HEK293T (cell line): Measurements from ENCODE around the gene ZMIZ2.
"Not testable (repeated sequence)": the region's sequence is repeated elsewhere in the genome, so short reads cannot be mapped to it uniquely, and the experiment has no call there.

Experiments used
- CTCF ChIA-PET: fragments of 350-600 bp; formaldehyde crosslinking; extraction: SDS; loops from one replicate; lab custom pipeline; 2021; ENCODE audit warnings: antibody characterized with exemption, inconsistent platforms; lab: Yijun Ruan, JAX
- POLR2A ChIA-PET: fragments of 350-600 bp; formaldehyde crosslinking; extraction: SDS; loops from one replicate; lab custom pipeline; 2020; ENCODE audit warnings: antibody characterized with exemption, inconsistent platforms; lab: Yijun Ruan, JAX
- DNase-seq: peaks from one replicate; pipeline ENCODE4 v3.0.0; 2012; ENCODE audit warnings: mixed read lengths; ENCODE audit errors: extremely low spot score
- ARNT ChIP-seq: fragments of 450-650 bp; IDR thresholded peaks from 2 replicates; pipeline ENCODE4 v1.6.1; 2017; ENCODE audit warnings: mild to moderate bottlenecking
- BHLHE40 ChIP-seq: fragments of 450-650 bp; IDR thresholded peaks from 2 replicates; pipeline ENCODE4 v1.6.1; 2016; ENCODE audit warnings: mild to moderate bottlenecking, moderate library complexity, borderline replicate concordance
- CTBP1 ChIP-seq: fragments of 450-650 bp; IDR thresholded peaks from 2 replicates; pipeline ENCODE4 v1.6.1; 2016; ENCODE audit warnings: borderline replicate concordance
- ELF4 ChIP-seq: fragments of 450-650 bp; IDR thresholded peaks from 2 replicates; pipeline ENCODE4 v1.6.1; 2017; ENCODE audit warnings: antibody characterized with exemption
- FOXA1 ChIP-seq: fragments of 450-650 bp; IDR thresholded peaks from 2 replicates; pipeline ENCODE4 v1.6.1; 2016; ENCODE audit warnings: mild to moderate bottlenecking
- FOXK2 ChIP-seq: fragments of 450-650 bp; IDR thresholded peaks from 2 replicates; pipeline ENCODE4 v1.6.1; 2016; ENCODE audit warnings: mild to moderate bottlenecking
- FOXM1 ChIP-seq: fragments of 450-650 bp; IDR thresholded peaks from 2 replicates; pipeline ENCODE4 v1.6.1; 2017; ENCODE audit warnings: mild to moderate bottlenecking, borderline replicate concordance
- HDGF ChIP-seq: fragments of 450-650 bp; IDR thresholded peaks from 2 replicates; pipeline ENCODE4 v1.6.1; 2017; ENCODE audit warnings: antibody characterized with exemption, borderline replicate concordance
- L3MBTL2 ChIP-seq: fragments of 450-650 bp; conservative IDR thresholded peaks from 2 replicates; pipeline ENCODE4 v1.6.1; 2016; ENCODE audit warnings: mild to moderate bottlenecking
- LEF1 ChIP-seq: fragments of 450-650 bp; IDR thresholded peaks from 2 replicates; pipeline ENCODE4 v1.6.1; 2017; ENCODE audit warnings: mild to moderate bottlenecking, borderline replicate concordance
- NFRKB ChIP-seq: fragments of 450-650 bp; IDR thresholded peaks from 2 replicates; pipeline ENCODE4 v1.6.1; 2016; ENCODE audit warnings: mild to moderate bottlenecking, moderate library complexity
- SP1 ChIP-seq: fragments of 450-650 bp; IDR thresholded peaks from 2 replicates; pipeline ENCODE4 v1.6.1; 2017
- SUZ12 ChIP-seq: fragments of 450-650 bp; IDR thresholded peaks from 2 replicates; pipeline ENCODE4 v1.6.1; 2016; ENCODE audit warnings: mild to moderate bottlenecking
- TARDBP ChIP-seq: fragments of 450-650 bp; IDR thresholded peaks from 2 replicates; pipeline ENCODE4 v1.6.1; 2016
- ZNF384 ChIP-seq: fragments of 450-650 bp; IDR thresholded peaks from 2 replicates; pipeline ENCODE4 v1.6.1; 2016
- TF ChIP-seq, protein P1 (sequence below): fragments of 450-650 bp; IDR thresholded peaks from 2 replicates; pipeline ENCODE4 v1.6.1; 2016

Gene ZMIZ2

GRCh38 chr7:44803828-44804519 lies 55.3 kb downstream of the ZMIZ2 start:
- CTCF ChIA-PET = not testable (repeated sequence)

DNA sequence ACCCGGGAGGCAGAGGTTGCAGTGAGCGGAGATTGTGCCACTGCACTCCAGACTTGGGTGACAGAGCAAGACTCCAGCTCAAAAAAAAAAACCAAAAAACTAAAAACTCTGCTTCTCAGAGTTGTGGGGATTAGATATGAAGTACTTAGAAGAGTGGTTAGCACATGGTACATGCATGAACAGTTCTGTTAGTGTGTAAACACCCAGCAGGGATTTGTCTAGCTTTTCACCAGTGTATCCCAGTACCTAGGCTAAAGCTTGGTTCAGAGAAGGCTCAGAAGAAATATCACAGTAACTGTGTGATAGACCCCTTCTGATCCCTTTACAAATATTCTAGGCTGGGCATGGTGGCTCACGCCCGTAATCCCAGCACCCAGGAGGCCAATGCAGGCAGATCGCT lies 57.3 kb downstream of the ZMIZ2 start:
- ChIA-PET CTCF (no interaction called here), POLR2A (interaction anchor here (1.4 to 3.5 kb wide), 3 partner anchors 9 to 42 kb away, joined by 5 to 26 read pairs (median 6); partner anchors contain the start of gene H2AZ2)
- TF ChIP-seq ELF4 = no peak
- no peak for TF ChIP-seq SP1
- no peak for TF ChIP-seq BHLHE40
- TF ChIP-seq CTBP1 = no peak
- no peak for TF ChIP-seq L3MBTL2
- no peak for TF ChIP-seq HDGF
- TF ChIP-seq, protein P1, sequence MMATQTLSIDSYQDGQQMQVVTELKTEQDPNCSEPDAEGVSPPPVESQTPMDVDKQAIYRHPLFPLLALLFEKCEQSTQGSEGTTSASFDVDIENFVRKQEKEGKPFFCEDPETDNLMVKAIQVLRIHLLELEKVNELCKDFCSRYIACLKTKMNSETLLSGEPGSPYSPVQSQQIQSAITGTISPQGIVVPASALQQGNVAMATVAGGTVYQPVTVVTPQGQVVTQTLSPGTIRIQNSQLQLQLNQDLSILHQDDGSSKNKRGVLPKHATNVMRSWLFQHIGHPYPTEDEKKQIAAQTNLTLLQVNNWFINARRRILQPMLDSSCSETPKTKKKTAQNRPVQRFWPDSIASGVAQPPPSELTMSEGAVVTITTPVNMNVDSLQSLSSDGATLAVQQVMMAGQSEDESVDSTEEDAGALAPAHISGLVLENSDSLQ = no peak
- no peak for TF ChIP-seq FOXA1
- TF ChIP-seq SUZ12 = no peak
- TF ChIP-seq FOXK2 = no peak
- TF ChIP-seq NFRKB = no peak
- TF ChIP-seq LEF1 = no peak
- TF ChIP-seq ZNF384 = no peak
- TF ChIP-seq FOXM1 = no peak
- no peak for TF ChIP-seq ARNT
- TF ChIP-seq TARDBP = no peak
- no peak for DNase-seq

More at GRCh38 chr7:44803828-44804519, 55.3 kb downstream of the ZMIZ2 start:
- DNase-seq = not testable (repeated sequence)
- POLR2A ChIA-PET = interaction anchor here (0.7 to 3.5 kb wide), 3 partner anchors 15 to 117 kb away, joined by 3 to 26 read pairs (median 6); partner anchors contain the start of gene H2AZ2
- TF ChIP-seq ELF4 = 0 out of 2 replicates have a peak, but pooled peaks have one; percentile 13

GRCh38 chr7:44808914-44809393 lies 60.3 kb downstream of the ZMIZ2 start:
- ChIA-PET CTCF (no interaction called here), POLR2A (no interaction called here)
- TF ChIP-seq, protein P1 = peak; percentile 60
- no peak for TF ChIP-seq FOXA1
- DNase-seq = no peak

- no peak for TF ChIP-seq ELF4
- no peak for TF ChIP-seq LEF1
- no peak for TF ChIP-seq ARNT
- no peak for TF ChIP-seq FOXK2
- no peak for TF ChIP-seq TARDBP
- TF ChIP-seq ZNF384 = no peak
- TF ChIP-seq HDGF = no peak
- TF ChIP-seq, protein P1 = no peak
- no peak for TF ChIP-seq NFRKB
- no peak for TF ChIP-seq BHLHE40
- no peak for TF ChIP-seq FOXA1
- no peak for TF ChIP-seq SUZ12
- TF ChIP-seq SP1 = no peak
- TF ChIP-seq FOXM1 = no peak
- no peak for TF ChIP-seq CTBP1
- TF ChIP-seq L3MBTL2 = no peak
- no peak for DNase-seq
- ChIA-PET CTCF (no interaction called here), POLR2A (no interaction called here)
These were observed 62.4 kb downstream of the ZMIZ2 start for GRCh38 chr7:44811093-44811492.

- DNase-seq = no peak
- CTCF ChIA-PET = no interaction called here
- no peak for TF ChIP-seq FOXA1
- TF ChIP-seq CTBP1 = no peak
- TF ChIP-seq SUZ12 = no peak
- TF ChIP-seq LEF1 = no peak
- TF ChIP-seq ARNT = no peak
- no peak for TF ChIP-seq TARDBP
- no peak for TF ChIP-seq ELF4
- TF ChIP-seq FOXM1 = no peak
- no peak for TF ChIP-seq L3MBTL2
- no peak for TF ChIP-seq HDGF
- no peak for TF ChIP-seq SP1
- no peak for TF ChIP-seq FOXK2
- TF ChIP-seq BHLHE40 = no peak
- TF ChIP-seq NFRKB = no peak
- TF ChIP-seq, protein P1 = no peak
- no peak for TF ChIP-seq ZNF384
- POLR2A ChIA-PET = no interaction called here
These were observed 62.9 kb downstream of the ZMIZ2 start for GRCh38 chr7:44811571-44811970.

- POLR2A ChIA-PET = no interaction called here
- no peak for DNase-seq
- TF ChIP-seq L3MBTL2 (no peak), SUZ12 (no peak), ARNT (no peak), FOXA1 (no peak), ELF4 (no peak), FOXK2 (no peak), LEF1 (no peak), ZNF384 (no peak), NFRKB (no peak), CTBP1 (no peak), SP1 (no peak), TARDBP (no peak), BHLHE40 (no peak), FOXM1 (no peak), HDGF (no peak)
- TF ChIP-seq, protein P1 = no peak
- CTCF ChIA-PET = no interaction called here
These were observed 66.3 kb downstream of the ZMIZ2 start for GRCh38 chr7:44814919-44815318.
